H1 (cell line): ENCODE measurements around the gene YARS1. TPM values are rescaled to one million over a fixed set of nuclear protein-coding genes. Genes with fewer than 3 reads are reported as not detected.
A peak's percentile ranks its signal among the peaks of the same experiment; 100 is the strongest.

Experiments used
- CTCF ChIA-PET: fragments of 300-600 bp; sonication (Branson Sonifier 250); formaldehyde crosslinking; loops from one replicate; lab custom pipeline; 2021; ENCODE audit not compliant: partially characterized antibody; lab: Charles Lee
- POLR2A ChIA-PET: fragments of 300-600 bp; sonication (Branson Sonifier 250); formaldehyde crosslinking; loops from one replicate; lab custom pipeline; 2021; ENCODE audit warnings: inconsistent platforms; ENCODE audit not compliant: partially characterized antibody; lab: Charles Lee
- DNase-seq, 2 experiments: peaks; one replicate each; pipeline versions ENCODE4 v3.0.0 to v3.0.0-alpha.2; 2010 to 2022; ENCODE audit warnings: low spot score in 2 of 2, low read depth in 1 of 2, mixed read lengths in 1 of 2
- FAIRE-seq: peaks from 2 replicates; lab custom pipeline; 2011; peaks lifted over from hg19 to GRCh38; lab: Jason Lieb, UNC
- H2AFZ ChIP-seq: 2 replicates; pipeline ENCODE4 v1.8.1; 2012; ENCODE audit warnings: low read length, inconsistent platforms
- H2AK5ac ChIP-seq: 2 replicates; pipeline ENCODE4 v1.6.1; 2013; ENCODE audit warnings: low read depth, low read length
- H2BK120ac ChIP-seq: replicated peaks from 2 replicates; pipeline ENCODE3; 2013; ENCODE audit warnings: low read depth, low read length, inconsistent platforms
- H2BK12ac ChIP-seq: 2 replicates; pipeline ENCODE4 v1.6.1; 2013; ENCODE audit warnings: low read depth, low read length
- H2BK15ac ChIP-seq: 2 replicates; pipeline ENCODE4 v1.6.1; 2013; ENCODE audit warnings: low read length
- H2BK20ac ChIP-seq: 2 replicates; pipeline ENCODE4 v1.6.1; 2013; ENCODE audit warnings: low read length
- H2BK5ac ChIP-seq: 2 replicates; pipeline ENCODE4 v1.6.1; 2013; ENCODE audit warnings: low read depth, low read length
- H3K14ac ChIP-seq: 2 replicates; pipeline ENCODE4 v1.6.1; 2013; ENCODE audit warnings: inconsistent platforms; ENCODE audit not compliant: insufficient read length
- H3K18ac ChIP-seq: 2 replicates; pipeline ENCODE4 v1.6.1; 2013; ENCODE audit warnings: low read length; ENCODE audit errors: extremely low read depth
- H3K23ac ChIP-seq: 2 replicates; pipeline ENCODE4 v1.6.1; 2013; ENCODE audit warnings: inconsistent platforms; ENCODE audit not compliant: insufficient read length
- H3K23me2 ChIP-seq: 2 replicates; pipeline ENCODE4 v1.6.1; 2013; ENCODE audit warnings: low read depth, low read length
- H3K27ac ChIP-seq: 2 replicates; pipeline ENCODE4 v1.6.1; 2011; ENCODE audit warnings: low read depth, low read length, inconsistent platforms
- H3K27me3 ChIP-seq, 4 experiments: replicated peaks in 1 of 4; 1 replicate in 1 of 4; 2 replicates in 3 of 4; pipeline versions ENCODE4 v1.6.1 to v1.8.1; 2011 to 2013; ENCODE audit warnings: low read length in 3 of 4, mild to moderate bottlenecking in 3 of 4, inconsistent platforms in 2 of 4, mixed read lengths in 2 of 4, moderate library complexity in 1 of 4; ENCODE audit not compliant: control insufficient read depth in 3 of 4, insufficient read depth in 3 of 4; ENCODE audit errors: extremely low read depth in 1 of 4
- H3K36me3 ChIP-seq, 4 experiments: 2 replicates each; pipeline versions ENCODE4 v1.6.1 to v1.8.1; 2011 to 2013; ENCODE audit warnings: mild to moderate bottlenecking in 4 of 4, low read length in 3 of 4, moderate library complexity in 2 of 4, control low read depth in 1 of 4, inconsistent platforms in 1 of 4; ENCODE audit not compliant: insufficient read depth in 4 of 4, control insufficient read depth in 2 of 4
- H3K4ac ChIP-seq: replicated peaks from 2 replicates; pipeline ENCODE3; 2013; ENCODE audit warnings: low read length, low read depth, mixed read lengths, inconsistent platforms; ENCODE audit not compliant: insufficient read length
- H3K4me1 ChIP-seq, 4 experiments: replicated peaks in 1 of 4; 1 replicate in 1 of 4; 2 replicates in 3 of 4; pipeline versions ENCODE4 v1.6.1 to v1.8.1; 2011 to 2013; ENCODE audit warnings: low read length in 3 of 4, inconsistent platforms in 2 of 4, mixed read lengths in 1 of 4; ENCODE audit not compliant: insufficient read depth in 4 of 4, control insufficient read depth in 3 of 4
- H3K4me2 ChIP-seq, 2 experiments: 2 replicates each; pipeline versions ENCODE4 v1.6.1 to v1.8.1; 2011 to 2013; ENCODE audit warnings: low read depth in 2 of 2, low read length in 2 of 2, control low read depth in 1 of 2, inconsistent platforms in 1 of 2, mild to moderate bottlenecking in 1 of 2; ENCODE audit not compliant: insufficient read depth in 1 of 2
- H3K4me3 ChIP-seq, 4 experiments: fragments of 200-600, 300-600 bp in 1 of 4; sonication (generic), shearing (Covaris generic), sonication (Bioruptor Twin) in 1 of 4; 2 replicates each; pipeline versions ENCODE4 v1.5.1 to v1.8.1; 2011 to 2016; ENCODE audit warnings: low read length in 4 of 4, low read depth in 3 of 4, control low read depth in 2 of 4, inconsistent platforms in 2 of 4, mild to moderate bottlenecking in 2 of 4, mixed read lengths in 1 of 4, moderate library complexity in 1 of 4; ENCODE audit not compliant: insufficient read depth in 2 of 4; ENCODE audit errors: extremely low read depth in 1 of 4
- H3K56ac ChIP-seq: replicated peaks from 2 replicates; pipeline ENCODE3; 2013; ENCODE audit warnings: low read depth, mild to moderate bottlenecking, mixed read lengths, low read length, inconsistent platforms; ENCODE audit not compliant: insufficient read length
- H3K79me1 ChIP-seq: 2 replicates; pipeline ENCODE4 v1.6.1; 2013; ENCODE audit warnings: low read depth, low read length, control low read depth
- H3K79me2 ChIP-seq, 2 experiments: 2 replicates each; pipeline versions ENCODE4 v1.6.1 to v1.8.1; 2012 to 2013; ENCODE audit warnings: low read length in 2 of 2, mild to moderate bottlenecking in 2 of 2, inconsistent platforms in 1 of 2; ENCODE audit not compliant: insufficient read depth in 2 of 2, control insufficient read depth in 1 of 2
- H3K9ac ChIP-seq, 4 experiments: replicated peaks in 1 of 4; 1 replicate in 1 of 4; 2 replicates in 3 of 4; pipeline versions ENCODE4 v1.6.1 to v1.8.1; 2011 to 2013; ENCODE audit warnings: low read depth in 3 of 4, low read length in 3 of 4, control low read depth in 2 of 4, mild to moderate bottlenecking in 2 of 4, moderate library complexity in 2 of 4, inconsistent platforms in 1 of 4; ENCODE audit errors: extremely low read depth in 1 of 4
- H3K9me3 ChIP-seq, 2 experiments: 2 replicates each; pipeline versions ENCODE4 v1.6.1 to v1.8.1; 2012 to 2013; ENCODE audit warnings: mild to moderate bottlenecking in 2 of 2, moderate library complexity in 2 of 2, control low read depth in 1 of 2, inconsistent platforms in 1 of 2, low read depth in 1 of 2, low read length in 1 of 2, mixed read lengths in 1 of 2; ENCODE audit not compliant: insufficient read depth in 2 of 2
- H4K20me1 ChIP-seq, 2 experiments: replicated peaks in 1 of 2; 2 replicates each; pipeline versions ENCODE3 to v1.8.1; 2011 to 2013; ENCODE audit warnings: inconsistent platforms in 2 of 2, low read length in 2 of 2, mild to moderate bottlenecking in 1 of 2; ENCODE audit not compliant: insufficient read depth in 2 of 2, control insufficient read depth in 1 of 2
- H4K5ac ChIP-seq: 2 replicates; pipeline ENCODE4 v1.6.1; 2013; ENCODE audit warnings: low read length, low read depth, mixed read lengths, inconsistent platforms; ENCODE audit not compliant: insufficient read length
- H4K8ac ChIP-seq: 2 replicates; pipeline ENCODE4 v1.8.0; 2013; ENCODE audit warnings: mild to moderate bottlenecking, moderate library complexity, low read length, inconsistent platforms; ENCODE audit not compliant: insufficient read depth; ENCODE audit errors: extremely low read depth
- H4K91ac ChIP-seq: replicated peaks from 2 replicates; pipeline ENCODE3; 2013; ENCODE audit warnings: low read length, mixed read lengths, inconsistent platforms; ENCODE audit not compliant: insufficient read length
- CBX8 ChIP-seq: fragments of 300-800, 300-1000 bp; sonication (generic); IDR thresholded peaks from 2 replicates; pipeline ENCODE4 v1.7.1; 2016; ENCODE audit warnings: low read depth, low read length, borderline replicate concordance
- EP300 ChIP-seq, 2 experiments: IDR thresholded peaks; 1 replicate in 1 of 2; 2 replicates in 1 of 2; pipeline ENCODE4 v1.6.1; 2011 to 2012; ENCODE audit warnings: low read depth in 2 of 2, low read length in 2 of 2, mild to moderate bottlenecking in 2 of 2, borderline replicate concordance in 1 of 2, inconsistent platforms in 1 of 2, moderate library complexity in 1 of 2
- HDAC2 ChIP-seq, 2 experiments: fragments of 300-600 bp in 1 of 2; sonication (generic) in 1 of 2; IDR thresholded peaks; 2 replicates each; pipeline ENCODE4 v1.6.1; 2011 to 2012; ENCODE audit warnings: low read depth in 2 of 2, low read length in 2 of 2, mild to moderate bottlenecking in 2 of 2, moderate library complexity in 2 of 2, borderline replicate concordance in 1 of 2, inconsistent platforms in 1 of 2
- RNF2 ChIP-seq: fragments of 200-900, 300-1000 bp; sonication (generic); IDR thresholded peaks from 2 replicates; pipeline ENCODE4 v1.7.1; 2016; ENCODE audit warnings: borderline replicate concordance, low read depth, mild to moderate bottlenecking, antibody characterized with exemption, low read length; ENCODE audit not compliant: poor library complexity, severe bottlenecking; ENCODE audit errors: missing control alignments
- SIN3A ChIP-seq, 2 experiments: IDR thresholded peaks in 1 of 2; conservative IDR thresholded peaks in 1 of 2; 2 replicates each; pipeline ENCODE4 v1.6.1; 2011 to 2012; ENCODE audit warnings: low read length in 2 of 2, improper control_type of control experiment in 1 of 2, low read depth in 1 of 2, mild to moderate bottlenecking in 1 of 2
- SP1 ChIP-seq: IDR thresholded peaks from 2 replicates; pipeline ENCODE4 v1.6.1; 2011; ENCODE audit warnings: low read depth, low read length
- SP2 ChIP-seq: IDR thresholded peaks from 2 replicates; pipeline ENCODE4 v1.6.1; 2012; ENCODE audit warnings: mild to moderate bottlenecking, low read length, inconsistent platforms
- SP4 ChIP-seq: IDR thresholded peaks from 2 replicates; pipeline ENCODE4 v1.6.1; 2012; ENCODE audit warnings: low read length, inconsistent platforms
- TAF1 ChIP-seq: IDR thresholded peaks from 2 replicates; pipeline ENCODE4 v1.6.1; 2011; ENCODE audit warnings: mild to moderate bottlenecking, low read depth, low read length
- TCF12 ChIP-seq: IDR thresholded peaks from 2 replicates; pipeline ENCODE4 v1.6.1; 2011; ENCODE audit warnings: low read depth, mild to moderate bottlenecking, low read length
- ZNF274 ChIP-seq: IDR thresholded peaks from 2 replicates; pipeline ENCODE4 v1.7.0; 2012; ENCODE audit warnings: low read length, borderline replicate concordance; ENCODE audit errors: extremely low read depth
- WGBS, 2 experiments: shearing (Covaris generic) in 1 of 2; methylation state at CpG; one replicate each; pipeline versions ENCODE4 v1.1.6 to v1.1.7; 2013 to 2015; ENCODE audit warnings: low lambda C conversion rate in 2 of 2, mixed read lengths in 2 of 2, inconsistent platforms in 1 of 2, low coverage in 1 of 2, missing lambda C conversion rate in 1 of 2; ENCODE audit not compliant: insufficient replicate concordance in 2 of 2, insufficient coverage in 1 of 2, insufficient read length in 1 of 2; ENCODE audit errors: extremely low coverage in 1 of 2, missing lambda C conversion rate in 1 of 2; 5-methylcytosine and 5-hydroxymethylcytosine counted together
- polyA plus RNA-seq, 7 experiments: library from polyadenylated mRNA; depleted of rRNA in 3 of 7; stranded (reverse) in 5 of 7; unstranded in 2 of 7; fragments of >200 nt in 5 of 7; fragments of 200-250 nt in 2 of 7; gene quantifications; 1 replicate in 5 of 7; 2 replicates in 1 of 7; 4 replicates in 1 of 7; pipeline versions ENCODE4 v1.2.1 to v1.2.3, GENCODE V29; 2011 to 2013; ENCODE audit warnings: missing spikeins in 2 of 7, mixed read lengths in 2 of 7
- total RNA-seq: library from RNA; stranded (reverse); fragmentation: NEBNext Ultra II Directional; extraction: Animal tissue kit (Norgen Biotek cat#: 25700); gene quantifications from 2 replicates; pipeline ENCODE4 v1.2.1, GENCODE V29; 2021

Gene YARS1
- total and polyA plus RNA-seq, 2 of the 8 experiments (the other 6 are each of a cell fraction or from before 2014, with no cell fraction given): 47.1 to 226 TPM

- Histone ChIP-seq H4K5ac (peak overlapping the region; percentile 51), H3K14ac (no peak overlapping the region), H4K91ac (peak overlapping the region; percentile 54), H2BK20ac (peak overlapping the region; percentile 99), H3K9ac (peak overlapping the region in 2 of 4 experiments; percentile 54 to 66; a peak in 4 of 7 replicates), H3K4me3 (peak overlapping the region in 3 of 4 experiments; percentile 23 to 51 (median 49); a peak in 6 of 8 replicates), H3K4me2 (peak overlapping the region; percentile 58 to 76), H3K36me3 (peaks cover 0 to 4% (median 0%) of the 10 kb centered on the region in 4 experiments; a peak in 1 of 8 replicates), H3K18ac (peak overlapping the region; percentile 80), H2BK15ac (0 out of 2 replicates have a peak overlapping the region, but pooled peaks have one; percentile 1), H4K8ac (no peak overlapping the region), H3K27me3 (no peaks in the 10 kb centered on the region), H2AFZ (no peak overlapping the region), H2BK12ac (peak overlapping the region; percentile 82), H3K4me1 (peaks cover 37 to 63% (median 44%) of the 10 kb centered on the region in 4 experiments), H3K23me2 (peaks cover 10% of the 10 kb centered on the region; the same call in 1 of the 2 replicates), H2BK5ac (peak overlapping the region; percentile 98), H3K79me2 (peaks cover 8 to 74% of the 10 kb centered on the region in 2 experiments), H2BK120ac (peak overlapping the region; percentile 16), H3K23ac (no peak overlapping the region), H3K79me1 (no peaks in the 10 kb centered on the region; the same call in 1 of the 2 replicates), H3K9me3 (no peaks in the 10 kb centered on the region), H3K56ac (peak overlapping the region; percentile 22), H2AK5ac (peak overlapping the region; percentile 28; the same call in 1 of the 2 replicates), H3K4ac (peak overlapping the region; percentile 25), H4K20me1 (peaks cover 4% of the 10 kb centered on the region in 2 experiments), H3K27ac (peak overlapping the region; percentile 87)
- ChIA-PET POLR2A (interaction anchor here (0.8 to 17.2 kb wide), 14 partner anchors 10 to 348 kb away, joined by 3 to 295 read pairs (median 9); partner anchors contain the start of genes RBBP4, S100PBP, SYNC and YARS1), CTCF (interaction anchor here (0.9 to 11.2 kb wide), 5 partner anchors 14 to 133 kb away, joined by 3 to 220 read pairs (median 7); no protein-coding TSS in a partner anchor)
- 16% methylated on average over 5 of the region's 5 CpGs; no CpG with 5 or more reads in 1 of the 2 experiments for WGBS, 2 experiments
- DNase-seq: no peak
- no peak for FAIRE-seq
- TF ChIP-seq TAF1 (peak; percentile 13; the same call in 1 of the 2 replicates), CBX8 (no peak), SP1 (peak; percentile 84), SIN3A (conservative IDR thresholded peaks at IDR 0.05 in 1 of 2, IDR thresholded peaks at IDR 0.05 in 1 of 2; ENCODE audit: low read depth in 1 of 2, low read length in 2 of 2) (no peak), SP4 (0 out of 2 replicates have a peak, but pooled peaks have one; percentile 38), EP300 (IDR thresholded peaks at IDR 0.05; ENCODE audit: borderline replicate concordance in 1 of 2, low read depth in 2 of 2, low read length in 2 of 2) (no peak), ZNF274 (no peak), SP2 (no peak), TCF12 (no peak), RNF2 (no peak), HDAC2 (IDR thresholded peaks at IDR 0.05; ENCODE audit: borderline replicate concordance in 1 of 2, low read depth in 2 of 2, low read length in 2 of 2) (no peak)
Observed at GRCh38 chr1:32759521-32759981, 57.6 kb downstream of the YARS1 start.
